MCF 10A (cell line): ENCODE results near the gene RSL24D1. TPM values are rescaled to one million over a fixed set of nuclear protein-coding genes. Genes with fewer than 3 reads are reported as not detected.

Experiments
- BruUV-seq: library from RNA; stranded (reverse); fragments of 400-500 nt; replicated peaks from 2 replicates; lab custom pipeline; 2021; lab: Mats Ljungman, UMichigan
- CTCF ChIA-PET: fragments of 300-600 bp; sonication (Branson Sonifier 250); formaldehyde crosslinking; extraction: SDS; loops from one replicate; lab custom pipeline; 2021; ENCODE audit warnings: antibody characterized with exemption, inconsistent platforms; lab: Yijun Ruan, JAX
- POLR2A ChIA-PET: fragments of 300-600, 350-650 bp; sonication (Branson Sonifier 250); formaldehyde crosslinking; extraction: SDS; loops from one replicate; lab custom pipeline; 2020; ENCODE audit warnings: antibody characterized with exemption, inconsistent platforms; lab: Yijun Ruan, JAX
- DNase-seq: peaks from one replicate; pipeline ENCODE4 v3.0.0-alpha.2; 2018; ENCODE audit not compliant: unreplicated experiment
- H3K27ac Mint-ChIP-seq: one replicate; pipeline ENCODE4 v1.8.0; 2022; ENCODE audit warnings: mild to moderate bottlenecking, low read depth, mixed read lengths; ENCODE audit not compliant: unreplicated experiment
- H3K27me3 Mint-ChIP-seq: one replicate; pipeline ENCODE4 v1.8.0; 2022; ENCODE audit warnings: mixed read lengths; ENCODE audit not compliant: insufficient read depth, unreplicated experiment
- H3K36me3 Mint-ChIP-seq: one replicate; pipeline ENCODE4 v1.8.0; 2022; ENCODE audit warnings: mild to moderate bottlenecking, moderate library complexity, mixed read lengths; ENCODE audit not compliant: insufficient read depth, unreplicated experiment
- H3K4me1 Mint-ChIP-seq: one replicate; pipeline ENCODE4 v1.8.0; 2022; ENCODE audit warnings: mixed read lengths; ENCODE audit not compliant: insufficient read depth, unreplicated experiment
- H3K4me3 Mint-ChIP-seq: one replicate; pipeline ENCODE4 v1.8.0; 2022; ENCODE audit warnings: mild to moderate bottlenecking, moderate library complexity, mixed read lengths; ENCODE audit not compliant: unreplicated experiment
- H3K9me3 Mint-ChIP-seq: one replicate; pipeline ENCODE4 v1.8.0; 2022; ENCODE audit warnings: mixed read lengths; ENCODE audit not compliant: unreplicated experiment
- CTCF ChIP-seq: fragments of 200-600 bp; IDR thresholded peaks from one replicate; pipeline ENCODE4 v1.8.0; 2022; ENCODE audit warnings: antibody characterized with exemption, mild to moderate bottlenecking; ENCODE audit not compliant: unreplicated experiment
- intact Hi-C: fragments of 100-400 bp; cut with micrococcal nuclease; formaldehyde crosslinking; loops from 2 replicates; pipeline ENCODE4 v1.14.1; 2022
- total RNA-seq: library from RNA; stranded (reverse); gene quantifications from 2 replicates; pipeline ENCODE4 v1.2.3, GENCODE V29; 2022

RSL24D1 gene
- total RNA-seq, 1 experiment from 2014 or later, result 167 TPM

- no peak overlapping the region for H3K4me3 Mint-ChIP-seq
- H3K27me3 Mint-ChIP-seq, result no peaks in the 10 kb centered on the region
- intact Hi-C loops, result no loop called here
- DNase-seq, result no peak
- CTCF ChIA-PET, result interaction anchor here (0.6 to 9.6 kb wide), 22 partner anchors 10 to 398 kb away, joined by 3 to 134 read pairs (median 4); partner anchors contain the start of genes PIGB and PIGBOS1
- peaks cover 22% of the 10 kb centered on the region for H3K4me1 Mint-ChIP-seq
- POLR2A ChIA-PET, result interaction anchor here (0.9 to 3.7 kb wide), 5 partner anchors 10 to 101 kb away, joined by 3 to 20 read pairs (median 11); partner anchors contain the start of genes PIGB, PIGBOS1 and RSL24D1
- no peak for TF ChIP-seq CTCF
- peaks cover 29% of the 10 kb centered on the region for H3K36me3 Mint-ChIP-seq
- no peak overlapping the region for H3K27ac Mint-ChIP-seq
- no TSS peak for BruUV-seq
- no peaks in the 10 kb centered on the region for H3K9me3 Mint-ChIP-seq
Measured at GRCh38 chr15:55218056-55218455, 21.3 kb upstream of the RSL24D1 start.

GRCh38 chr15:55204464-55204863, 7.7 kb upstream of the RSL24D1 start:
- no peak for TF ChIP-seq CTCF
- Mint-ChIP-seq H3K4me1 (peaks cover under 1% of the 10 kb centered on the region), H3K4me3 (no peak overlapping the region), H3K27me3 (no peaks in the 10 kb centered on the region), H3K9me3 (peaks cover 1% of the 10 kb centered on the region), H3K36me3 (peaks cover 7% of the 10 kb centered on the region), H3K27ac (no peak overlapping the region)
- no TSS peak for BruUV-seq
- POLR2A ChIA-PET, result no interaction called here
- intact Hi-C loops, result no loop called here
- CTCF ChIA-PET, result interaction anchor here (0.5 kb wide), 1 partner anchor 77 kb away, joined by 3 read pairs; no protein-coding TSS in a partner anchor
- DNase-seq, result no peak

- H3K4me1 Mint-ChIP-seq, result peaks cover 6% of the 10 kb centered on the region
- DNase-seq, result no peak
- H3K36me3 Mint-ChIP-seq, result peaks cover 7% of the 10 kb centered on the region
- H3K9me3 Mint-ChIP-seq, result peaks cover 8% of the 10 kb centered on the region
- no peak for TF ChIP-seq CTCF
- no TSS peak for BruUV-seq
- H3K4me3 Mint-ChIP-seq, result no peak overlapping the region
- H3K27ac Mint-ChIP-seq, result no peak overlapping the region
- no peaks in the 10 kb centered on the region for H3K27me3 Mint-ChIP-seq
- intact Hi-C loops, result no loop called here
- POLR2A ChIA-PET, result interaction anchor here (0.6 kb wide), 1 partner anchor 7 kb away, joined by 3 read pairs; no protein-coding TSS in a partner anchor
- CTCF ChIA-PET, result interaction anchor here (0.6 to 1.0 kb wide), 2 partner anchors 16 to 432 kb away, joined by 3 to 4 read pairs; no protein-coding TSS in a partner anchor
Measured at GRCh38 chr15:55202206-55202605, 5.5 kb upstream of the RSL24D1 start.

GRCh38 chr15:55198706-55199105, 2.0 kb upstream of the RSL24D1 start:
- BruUV-seq, result no TSS peak
- peaks cover 4% of the 10 kb centered on the region for H3K36me3 Mint-ChIP-seq
- peaks cover 6% of the 10 kb centered on the region for H3K4me1 Mint-ChIP-seq

More at GRCh38 chr15:55198706-55199105, 2.0 kb upstream of the RSL24D1 start:
- Mint-ChIP-seq H3K27ac (no peak overlapping the region), H3K4me3 (peak overlapping the region; percentile 30), H3K27me3 (no peaks in the 10 kb centered on the region), H3K9me3 (peaks cover 8% of the 10 kb centered on the region)
- no peak for DNase-seq
- ChIA-PET POLR2A (interaction anchor here (3.0 kb wide), 2 partner anchors 23 to 120 kb away, joined by 11 to 22 read pairs; partner anchors contain the start of genes PIGB and PIGBOS1), CTCF (interaction anchor here (0.6 to 1.6 kb wide), 3 partner anchors 19 to 1389 kb away, joined by 3 to 6 read pairs (median 3); no protein-coding TSS in a partner anchor)
- intact Hi-C loops, result no loop called here
- no peak for TF ChIP-seq CTCF
